GM20431 (cell line): ENCODE measurements around the gene PRKCB.
"Not testable (repeated sequence)": the region's sequence is repeated elsewhere in the genome, so short reads cannot be mapped to it uniquely, and the experiment has no call there.

Experiments
- in situ Hi-C: fragments of 300-500 bp; cut with MseI, MboI; formaldehyde crosslinking; loops from one replicate; pipeline ENCODE4 v1.15.0; 2020; ENCODE audit warnings: low sequenced_read_pairs; ENCODE audit not compliant: unreplicated experiment

Gene PRKCB

DNA sequence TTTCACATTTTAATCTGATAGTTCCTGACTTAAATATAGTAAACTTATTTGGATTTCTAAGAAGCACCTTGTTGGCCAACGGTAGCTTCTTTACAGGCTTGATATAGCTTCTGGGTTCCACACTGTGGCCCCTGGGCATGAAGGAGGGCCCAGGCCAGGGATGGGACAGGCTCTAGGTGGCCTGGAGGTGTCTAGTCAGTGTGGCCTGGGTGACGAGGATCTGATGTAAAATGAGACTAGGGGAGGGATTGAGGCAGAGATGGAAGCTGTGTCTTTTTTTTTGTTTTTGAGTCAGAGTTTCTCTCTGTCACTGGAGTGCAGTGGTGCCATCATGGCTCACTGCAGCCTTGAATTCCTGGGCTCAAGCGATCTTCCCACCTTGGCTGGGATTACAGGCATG is 187.0 kb downstream of the PRKCB start:
- in situ Hi-C loops: no loop called here

DNA sequence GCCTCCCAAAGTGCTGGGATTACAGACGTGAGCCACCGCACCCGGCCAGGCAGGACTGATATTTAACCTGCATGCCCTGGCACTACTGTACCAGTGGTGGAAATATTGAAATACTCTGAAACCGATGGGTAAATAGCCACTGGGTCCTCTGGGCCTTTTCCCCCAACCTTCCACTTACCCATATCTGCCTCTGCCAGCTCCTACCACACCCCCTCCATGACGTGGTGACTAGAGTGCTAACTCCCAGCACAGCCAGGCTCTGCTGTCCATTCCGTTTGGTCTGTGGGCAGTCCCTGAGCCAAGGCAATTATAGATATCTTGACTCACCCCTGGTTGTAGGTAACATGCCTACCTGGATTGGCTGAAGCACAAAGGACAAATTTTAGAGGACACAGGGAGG is 187.8 kb downstream of the PRKCB start:
- in situ Hi-C loops: no loop called here

DNA sequence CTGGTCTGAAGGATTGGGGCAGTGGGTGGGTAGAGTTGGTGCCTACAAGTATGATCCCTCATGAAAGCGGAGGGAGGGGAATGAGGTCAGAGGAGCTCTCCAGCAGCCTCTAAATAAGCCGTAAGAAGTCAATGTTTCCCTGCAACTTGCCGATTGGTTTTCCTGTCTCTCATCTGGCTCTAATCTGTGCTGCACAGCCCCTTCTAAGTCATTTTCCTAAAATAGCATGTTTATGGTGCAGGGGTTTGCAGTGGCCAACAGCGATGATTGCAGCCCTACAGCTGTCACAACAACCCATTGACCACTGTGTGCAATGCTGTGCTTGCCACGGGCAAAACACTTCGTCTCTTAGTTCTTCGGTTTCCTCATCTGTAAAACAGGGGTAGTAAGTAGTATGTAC is 189.2 kb downstream of the PRKCB start:
- in situ Hi-C loops: no loop called here

DNA sequence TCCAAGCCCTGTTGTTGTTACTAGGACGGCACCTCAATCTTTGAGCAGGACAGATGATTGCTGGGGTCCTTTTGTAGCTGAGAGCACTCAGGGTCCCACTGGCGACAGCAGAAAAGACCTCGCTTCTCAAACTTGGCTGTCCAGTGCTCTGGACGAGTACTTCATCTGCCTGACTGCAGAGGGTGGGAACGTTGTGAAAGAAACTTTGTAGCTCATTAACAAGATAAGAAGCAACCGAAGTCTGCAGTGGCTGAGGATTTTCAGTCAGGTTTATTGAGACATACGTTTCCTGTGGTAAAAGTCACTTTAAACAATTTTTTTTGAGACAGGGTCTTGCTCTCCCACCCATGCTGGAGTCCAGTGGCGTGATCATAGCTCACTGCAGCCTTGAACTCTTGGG is 191.7 kb downstream of the PRKCB start:
- in situ Hi-C loops: no loop called here

DNA sequence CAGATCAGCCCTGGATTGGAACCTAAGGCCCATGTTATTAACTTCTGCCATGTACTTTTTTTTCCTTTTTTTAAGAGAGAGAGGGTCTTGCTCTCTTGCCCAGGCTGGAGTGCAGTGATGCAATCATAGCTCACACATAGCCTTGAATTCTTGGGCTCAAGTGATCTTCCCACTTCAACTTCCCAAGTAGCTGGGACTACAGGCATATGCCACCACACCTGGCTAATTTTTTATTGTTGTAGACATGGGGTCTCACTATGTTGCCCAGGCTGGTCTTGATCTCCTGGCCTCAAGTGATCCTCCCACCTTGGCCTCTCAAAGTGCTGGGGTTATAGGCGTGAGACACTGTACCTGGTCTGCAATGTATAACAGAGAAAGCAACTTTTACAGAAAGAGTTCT is 194.1 kb downstream of the PRKCB start:
- in situ Hi-C loops: not testable (repeated sequence)

DNA sequence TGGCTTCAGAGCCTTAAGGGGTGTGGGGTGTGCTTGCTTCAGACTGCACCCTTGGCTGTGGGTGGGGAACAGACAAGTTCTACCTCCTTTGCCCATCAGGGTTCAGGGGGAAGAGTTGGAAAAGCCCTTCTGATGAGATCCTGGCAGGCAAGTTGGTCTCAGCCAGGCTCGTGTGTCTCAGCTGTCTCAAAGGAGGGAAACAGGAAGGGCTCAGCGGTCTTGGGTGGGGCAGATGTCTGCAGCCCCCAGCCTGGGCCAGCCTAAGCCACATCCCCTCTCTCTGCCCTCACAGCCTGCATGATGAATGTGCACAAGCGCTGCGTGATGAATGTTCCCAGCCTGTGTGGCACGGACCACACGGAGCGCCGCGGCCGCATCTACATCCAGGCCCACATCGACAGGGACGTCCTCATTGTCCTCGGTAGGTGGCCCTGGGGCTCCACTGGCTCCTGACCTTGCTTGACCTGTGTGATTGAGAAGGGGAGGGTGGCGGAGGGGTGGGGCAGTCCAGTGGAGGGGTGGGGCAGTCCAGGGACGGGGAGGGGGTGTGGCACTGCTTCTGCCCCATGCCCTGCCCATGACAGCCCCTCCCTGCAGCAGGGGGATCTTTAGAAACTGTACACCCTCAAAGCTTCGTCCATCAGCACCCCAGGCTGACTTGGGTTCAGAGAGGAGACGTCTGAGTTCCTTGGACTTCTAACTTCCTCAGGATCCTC is 199.5 kb downstream of the PRKCB start:
- in situ Hi-C loops: no loop called here

DNA sequence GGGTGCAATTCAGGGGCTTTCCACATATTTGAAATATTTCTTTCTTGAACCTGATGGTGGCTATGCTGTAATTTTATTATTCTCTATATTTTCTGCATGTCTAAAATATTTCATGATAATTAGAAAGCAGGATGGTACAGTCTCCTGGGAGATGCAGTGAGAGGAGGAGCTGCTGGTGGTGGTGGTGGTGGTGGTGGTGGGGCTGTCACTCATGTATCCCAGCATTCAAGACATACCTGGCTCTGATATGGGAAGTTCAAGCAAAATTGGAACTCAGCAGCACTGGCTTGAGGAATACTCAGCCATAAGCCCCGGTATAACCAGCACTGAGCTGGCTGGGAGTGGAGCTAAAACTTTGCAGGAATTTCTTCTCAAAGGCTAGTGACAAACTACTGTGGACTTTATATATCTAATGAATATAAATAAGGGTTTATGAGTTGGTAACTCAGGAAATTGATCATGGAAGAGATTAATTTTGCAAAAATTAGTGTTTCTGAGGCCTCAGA is 200.3 kb downstream of the PRKCB start:
- in situ Hi-C loops: no loop called here

DNA sequence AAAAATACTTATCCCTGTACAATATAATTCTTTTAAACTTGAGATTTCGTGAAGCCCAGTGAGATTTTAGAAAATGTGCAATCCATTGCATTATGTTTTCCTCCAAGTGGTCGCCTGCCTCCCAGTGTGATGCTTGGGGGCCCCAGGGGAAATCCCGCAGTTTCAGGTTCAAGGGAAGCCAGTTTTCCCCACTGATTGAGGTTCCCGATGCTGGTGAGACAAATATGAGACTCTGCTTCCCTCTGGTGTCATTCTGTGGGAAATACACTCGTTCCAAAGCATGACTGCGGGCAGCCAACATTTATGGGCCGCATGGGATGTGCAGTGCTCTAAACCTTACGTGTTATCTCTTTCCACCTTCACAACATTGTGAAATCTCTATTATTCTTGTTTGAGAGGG is 200.8 kb downstream of the PRKCB start:
- in situ Hi-C loops: no loop called here

DNA sequence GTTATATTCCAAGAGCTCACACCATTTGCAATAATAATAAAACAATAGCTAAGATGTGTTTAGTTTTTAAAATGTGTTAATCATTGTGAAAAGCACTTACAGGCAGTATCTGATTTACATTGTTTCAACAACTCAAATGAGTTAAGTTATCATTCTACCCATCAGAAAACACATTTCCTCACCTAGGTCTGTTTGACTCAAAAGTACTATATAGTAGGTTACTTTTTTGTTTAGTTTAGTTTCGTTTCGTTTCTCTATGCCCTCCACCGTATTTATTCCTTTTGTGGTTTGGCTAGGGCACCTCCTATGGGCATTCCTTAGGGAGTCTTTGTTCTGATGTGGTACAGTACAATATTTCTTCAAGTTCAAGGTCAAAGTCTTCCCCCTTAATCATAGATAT is 201.6 kb downstream of the PRKCB start:
- in situ Hi-C loops: no loop called here

DNA sequence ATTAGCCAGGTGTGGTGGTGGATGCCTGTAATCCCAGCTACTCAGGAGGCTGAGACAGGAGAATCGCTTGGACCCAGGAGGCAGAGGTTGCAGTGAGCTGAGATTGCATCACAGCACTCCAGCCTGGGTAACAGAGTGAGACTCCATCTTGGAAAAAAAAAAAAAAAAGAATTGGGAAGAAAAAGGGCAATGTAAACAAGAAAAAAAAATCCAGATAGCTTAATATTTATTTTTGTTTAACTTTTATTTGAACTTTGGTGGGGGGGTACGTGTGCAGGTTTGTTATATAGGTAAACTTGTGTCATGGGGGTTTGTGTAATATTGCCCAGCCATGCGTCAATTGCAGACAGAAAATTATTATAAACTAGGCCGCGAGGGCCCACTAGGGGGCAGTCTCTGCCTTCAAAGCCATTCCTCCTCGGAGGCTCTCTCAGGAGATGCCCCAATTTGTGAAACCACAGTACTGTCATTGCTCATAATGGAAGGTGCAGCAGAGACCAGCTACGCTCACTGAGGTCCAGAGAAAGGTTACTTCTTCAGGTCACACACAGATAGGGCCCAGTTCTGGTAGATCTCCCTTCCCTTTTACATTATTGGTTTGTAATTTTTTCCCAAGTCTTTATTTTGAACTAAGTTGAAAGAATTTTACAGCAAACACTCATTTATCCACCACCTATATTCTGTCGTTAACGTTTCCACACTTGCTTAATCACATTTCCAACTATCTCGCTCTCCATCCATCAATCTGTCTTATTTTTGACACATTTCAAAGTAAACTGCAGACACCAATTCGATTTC is 206.2 kb downstream of the PRKCB start:
- in situ Hi-C loops: loop anchor here (10.0 kb wide), 1 partner anchor 463 kb away; no protein-coding TSS in a partner anchor

DNA sequence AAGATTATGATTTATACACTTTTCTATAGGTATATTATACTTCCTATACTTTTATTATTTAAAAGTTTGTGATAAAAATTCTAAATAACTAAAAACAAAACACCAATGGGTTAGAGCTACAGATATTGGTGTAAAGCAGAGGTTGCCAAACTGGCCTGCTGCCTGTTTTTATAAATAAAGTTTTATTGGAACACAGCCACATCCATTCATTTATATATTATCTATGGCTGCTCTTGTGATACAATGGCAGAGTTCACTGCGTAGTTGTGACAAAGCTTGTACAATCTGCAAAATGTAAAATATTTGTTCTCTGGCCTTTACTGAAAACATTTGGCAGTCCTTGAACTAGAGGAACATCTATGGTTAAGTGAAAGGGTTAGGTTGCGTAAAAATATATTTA is 208.7 kb downstream of the PRKCB start:
- in situ Hi-C loops: loop anchor here (10.0 kb wide), 1 partner anchor 460 kb away; no protein-coding TSS in a partner anchor

DNA sequence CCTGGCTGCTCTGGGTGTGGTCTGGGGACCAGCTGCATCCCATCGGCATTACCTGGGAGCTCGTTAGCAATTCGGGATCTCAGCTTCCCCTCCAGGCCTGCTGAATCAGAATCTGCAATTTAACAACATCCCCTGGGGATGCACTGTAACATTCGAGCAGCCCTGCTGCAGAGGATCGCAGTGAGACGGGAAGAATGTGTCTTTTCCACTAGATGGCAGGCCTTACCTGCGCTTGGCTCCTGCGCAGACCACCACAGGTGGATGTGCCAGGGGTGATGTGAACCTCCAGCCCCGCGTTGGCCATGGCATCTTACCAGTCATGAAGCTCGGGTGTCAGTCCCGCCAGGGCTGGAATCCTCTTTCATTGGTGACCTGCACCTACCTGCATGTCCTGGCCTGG is 209.9 kb downstream of the PRKCB start:
- in situ Hi-C loops: loop anchor here (10.0 kb wide), 1 partner anchor 459 kb away; no protein-coding TSS in a partner anchor

DNA sequence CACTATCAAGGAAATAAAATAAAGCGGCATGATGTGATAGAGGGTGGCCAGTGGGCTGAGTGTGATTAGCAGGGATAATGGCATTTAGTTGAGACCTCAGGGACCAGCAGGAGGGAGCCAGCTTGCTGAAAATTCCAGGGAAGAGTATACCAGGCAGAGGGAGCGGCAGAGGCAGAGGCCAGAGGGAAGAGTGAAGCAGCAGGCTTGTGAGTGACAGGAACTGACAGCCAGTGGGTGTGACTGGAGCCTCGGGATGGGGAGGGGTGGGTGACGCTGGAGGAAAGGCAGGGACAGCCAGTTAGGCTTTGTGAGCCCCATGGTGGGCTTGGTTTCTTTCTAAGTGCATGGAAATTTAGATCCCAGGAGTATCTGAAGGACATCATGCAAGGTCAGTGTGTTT is 210.7 kb downstream of the PRKCB start:
- in situ Hi-C loops: loop anchor here (10.0 kb wide), 1 partner anchor 458 kb away; no protein-coding TSS in a partner anchor

DNA sequence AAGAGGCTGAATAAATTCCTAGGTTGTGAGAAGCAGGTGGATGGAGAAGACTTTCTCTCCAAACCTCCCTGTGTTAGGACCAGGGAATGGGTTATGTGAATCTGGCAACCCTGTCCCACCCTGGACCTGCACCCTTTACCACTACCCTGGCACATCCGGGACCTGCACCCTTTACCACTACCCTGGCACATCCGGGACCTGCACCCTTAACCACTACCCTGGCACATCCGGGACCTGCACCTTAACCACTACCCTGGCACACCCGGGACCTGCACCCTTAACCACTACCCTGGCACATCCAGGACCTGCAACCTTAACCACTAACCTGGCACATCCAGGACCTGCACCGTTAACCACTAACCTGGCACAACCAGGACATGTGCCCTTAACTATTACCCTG is 213.3 kb downstream of the PRKCB start:
- in situ Hi-C loops: loop anchor here (10.0 kb wide), 1 partner anchor 456 kb away; no protein-coding TSS in a partner anchor

DNA sequence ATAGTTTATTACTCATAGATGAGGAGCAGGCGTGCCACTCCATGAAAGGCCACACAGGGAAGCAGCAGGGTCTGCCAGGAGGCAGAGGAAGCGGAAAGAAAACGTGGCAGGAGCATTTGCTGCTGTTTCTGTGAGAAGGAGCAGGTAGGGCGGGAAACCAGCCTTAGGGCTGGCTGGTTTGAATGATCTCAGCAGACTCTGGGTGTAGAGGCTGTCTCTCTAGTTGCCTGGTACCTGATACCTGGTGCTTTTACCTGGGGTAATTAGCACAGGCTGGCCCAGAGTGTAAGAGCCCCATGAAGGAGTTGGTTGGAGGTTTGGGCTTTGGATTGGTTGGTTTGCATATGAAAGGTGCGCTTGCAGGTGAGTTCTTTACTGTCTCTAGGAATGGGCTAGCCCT is 215.3 kb downstream of the PRKCB start:
- in situ Hi-C loops: loop anchor here (25.0 kb wide), 2 partner anchors 186 to 336 kb away; no protein-coding TSS in a partner anchor

DNA sequence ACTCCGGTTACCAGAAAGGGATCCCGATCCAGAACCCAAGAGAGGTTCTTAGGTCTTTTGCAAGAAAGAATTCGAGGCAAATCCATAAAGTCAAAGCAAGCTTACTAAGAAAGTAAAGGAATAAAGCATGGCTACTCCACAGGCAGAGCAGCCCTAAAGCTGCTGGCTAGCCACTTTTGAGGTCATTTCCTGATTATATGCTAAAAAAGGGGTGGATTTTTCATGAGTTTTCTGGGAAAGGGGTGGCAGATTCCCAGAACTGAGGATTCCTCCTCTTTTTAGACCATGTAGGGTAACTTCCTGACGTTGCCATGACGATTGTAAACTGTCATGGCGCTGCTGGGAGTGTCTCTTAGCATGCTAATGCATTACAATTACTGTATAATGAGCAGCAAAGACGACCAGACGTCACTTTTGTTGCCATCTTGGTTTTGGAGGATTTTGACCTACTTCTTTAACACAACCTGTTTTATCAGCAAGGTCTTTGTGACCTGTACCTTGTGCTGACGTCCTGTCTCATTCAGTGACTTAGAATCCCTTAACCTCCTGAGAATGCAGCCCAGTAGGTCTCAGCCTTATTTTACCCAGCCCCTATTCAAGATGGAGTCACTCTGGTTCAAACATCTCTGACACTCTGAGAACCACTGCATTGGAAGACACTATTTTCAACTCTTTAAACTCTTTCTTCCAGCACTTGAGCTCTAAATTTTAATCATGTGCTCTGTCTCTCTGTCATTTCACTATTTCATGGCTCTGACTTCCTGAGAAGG is 216.7 kb downstream of the PRKCB start:
- in situ Hi-C loops: loop anchor here (25.0 kb wide), 2 partner anchors 185 to 335 kb away; no protein-coding TSS in a partner anchor

DNA sequence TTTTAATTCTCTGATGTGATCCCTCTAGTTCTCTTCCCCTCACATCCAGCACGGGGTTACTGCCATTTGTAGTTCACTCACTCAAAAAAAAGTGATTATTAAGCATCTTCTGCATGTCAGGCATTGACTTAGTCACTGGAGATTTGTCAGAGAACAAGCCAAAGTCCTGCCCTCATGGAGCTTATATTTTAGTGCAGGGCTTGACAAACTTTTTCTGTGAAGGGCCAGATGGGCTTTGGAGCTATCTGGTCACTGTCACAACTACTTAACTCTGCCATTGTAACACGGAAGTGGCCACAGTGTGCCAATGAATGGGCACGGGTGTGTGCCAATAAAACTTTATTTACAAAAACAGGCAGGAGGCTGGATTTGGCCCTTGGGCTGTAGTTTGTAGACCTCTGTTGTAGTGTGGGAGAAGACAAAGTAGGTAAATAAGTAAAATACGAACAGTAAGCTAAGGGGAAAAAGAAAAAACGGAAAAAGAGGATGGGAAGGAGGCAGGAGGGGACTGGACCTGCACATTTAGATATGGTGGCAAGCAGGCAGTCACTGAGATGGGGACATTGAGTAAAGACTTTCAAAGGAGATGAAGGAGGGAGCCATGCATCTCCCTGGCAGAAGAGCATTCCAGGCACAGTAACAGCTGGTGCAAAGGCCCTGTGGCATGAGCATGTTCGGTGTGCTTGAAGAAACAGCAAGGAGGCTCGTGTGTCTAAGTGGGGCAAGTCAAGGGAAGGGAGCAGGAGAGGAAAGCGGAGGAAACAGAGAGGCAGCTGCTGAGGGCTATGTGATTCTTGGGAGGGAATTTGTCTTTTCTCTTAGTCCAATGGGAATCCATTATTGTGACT is 217.5 kb downstream of the PRKCB start:
- in situ Hi-C loops: loop anchor here (25.0 kb wide), 2 partner anchors 184 to 334 kb away; no protein-coding TSS in a partner anchor

DNA sequence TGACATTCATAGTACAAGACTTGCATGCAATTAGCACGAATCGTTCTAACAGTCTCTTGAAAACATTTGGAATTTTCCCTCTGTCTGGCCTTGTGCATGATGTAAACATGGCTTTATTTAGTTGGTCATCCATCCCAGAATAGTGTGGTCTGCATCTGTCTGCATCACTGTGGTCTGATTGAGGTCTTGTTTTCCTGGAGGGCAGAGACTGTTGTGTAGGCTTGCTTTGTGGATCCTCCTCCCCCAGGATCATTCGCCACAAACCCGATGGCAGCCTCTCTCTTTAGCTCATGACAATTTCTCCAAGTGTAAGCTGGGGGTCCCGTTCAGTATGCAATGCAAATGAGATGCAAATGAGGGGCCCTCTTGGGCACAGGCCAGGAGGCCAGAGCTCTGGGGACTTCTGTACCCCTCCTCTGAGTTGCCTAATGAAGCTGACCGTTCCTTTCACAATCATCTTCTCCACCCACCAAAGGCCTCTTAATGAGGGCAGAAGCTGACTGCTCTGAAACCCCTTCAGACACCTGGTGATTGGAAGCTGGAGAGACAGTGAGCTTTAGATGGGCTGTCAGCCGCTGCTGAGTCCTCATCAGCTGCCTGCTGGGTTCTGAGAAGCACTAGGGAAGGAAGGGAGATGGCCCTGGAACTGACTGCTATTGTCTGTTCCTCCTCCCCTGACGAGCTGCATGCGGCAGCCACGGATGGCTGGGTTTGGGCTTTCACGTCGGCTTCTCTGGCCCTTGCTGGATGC is 219.1 kb downstream of the PRKCB start:
- in situ Hi-C loops: loop anchor here (25.0 kb wide), 2 partner anchors 182 to 332 kb away; no protein-coding TSS in a partner anchor
